K562 (cell line): ENCODE measurements around the gene GGT6. TPM values are rescaled to one million over a fixed set of nuclear protein-coding genes. Genes with fewer than 3 reads are reported as not detected.
A peak's percentile ranks its signal among the peaks of the same experiment; 100 is the strongest.

ENCODE experiments used
- ATAC-seq: fragments of 200-7000 bp; cut with Tn5 transposase; 3 replicates; pipeline ENCODE4 v1.9.1; 2020; ENCODE audit warnings: moderate library complexity
- BruUV-seq: library from RNA; stranded (reverse); fragments of 400-500 nt; replicated peaks from 2 replicates; lab custom pipeline; 2021; lab: Mats Ljungman, UMichigan
- CTCF ChIA-PET: fragments of 300-600 bp; formaldehyde crosslinking; extraction: SDS; loops from one replicate; lab custom pipeline; 2021; ENCODE audit warnings: low intra/inter-chr PET ratio; lab: Yijun Ruan, JAX
- POLR2A ChIA-PET: fragments of 300-600, 350-650 bp; sonication (Branson Sonifier 250); formaldehyde crosslinking; extraction: SDS; loops from one replicate; lab custom pipeline; 2021; ENCODE audit warnings: antibody characterized with exemption, inconsistent platforms; lab: Yijun Ruan, JAX
- DNase-seq, 4 experiments: peaks; one replicate each; pipeline versions ENCODE4 v3.0.0 to v3.0.0-alpha.2; 2011 to 2018; ENCODE audit warnings: low spot score in 3 of 4, mixed read lengths in 3 of 4; ENCODE audit errors: extremely low read depth in 1 of 4
- FAIRE-seq: peaks from 2 replicates; lab custom pipeline; 2011; peaks lifted over from hg19 to GRCh38; lab: Jason Lieb, UNC
- H2AFZ ChIP-seq: 2 replicates; pipeline ENCODE4 v1.6.0; 2011; ENCODE audit warnings: low read depth, low read length, control low read depth, inconsistent platforms
- H3K27ac ChIP-seq: fragments of 200-600 bp; 3 replicates; pipeline ENCODE4 v1.8.0; 2011; ENCODE audit warnings: low read depth, mild to moderate bottlenecking, control low read depth, inconsistent platforms, low read length, moderate library complexity, mixed read lengths; ENCODE audit errors: extremely low read depth
- H3K27me3 ChIP-seq, 2 experiments: fragments of 300-600 bp in 1 of 2; 2 replicates in 1 of 2; 3 replicates in 1 of 2; pipeline versions ENCODE4 v1.6.0 to v1.8.0; 2011; ENCODE audit warnings: inconsistent platforms in 2 of 2, low read length in 2 of 2, mild to moderate bottlenecking in 1 of 2, mixed read lengths in 1 of 2, moderate library complexity in 1 of 2; ENCODE audit not compliant: control insufficient read depth in 2 of 2, insufficient read depth in 2 of 2
- H3K36me3 ChIP-seq: fragments of 300-600 bp; 3 replicates; pipeline ENCODE4 v1.8.0; 2011; ENCODE audit warnings: mild to moderate bottlenecking, low read length, inconsistent platforms; ENCODE audit not compliant: control insufficient read depth, insufficient read depth
- H3K4me1 ChIP-seq, 2 experiments: fragments of 200-600 bp in 1 of 2; replicated peaks in 1 of 2; 2 replicates in 1 of 2; 3 replicates in 1 of 2; pipeline versions ENCODE4 v1.5.1 to v1.8.0; 2011; ENCODE audit warnings: inconsistent platforms in 2 of 2, low read length in 2 of 2, mild to moderate bottlenecking in 1 of 2, mixed read lengths in 1 of 2, moderate library complexity in 1 of 2; ENCODE audit not compliant: control insufficient read depth in 2 of 2, insufficient read depth in 2 of 2
- H3K4me2 ChIP-seq: 2 replicates; pipeline ENCODE4 v1.6.1; 2011; ENCODE audit warnings: low read length, control low read depth, inconsistent platforms, mixed read lengths; ENCODE audit not compliant: insufficient read depth
- H3K4me3 ChIP-seq: fragments of 200-600 bp; sonication (generic), shearing (Covaris generic); 2 replicates; pipeline ENCODE4 v1.5.1; 2016; ENCODE audit warnings: control low read depth, inconsistent platforms
- H3K79me2 ChIP-seq: fragments of 200-600 bp; 3 replicates; pipeline ENCODE4 v1.8.0; 2011; ENCODE audit warnings: low read length, inconsistent platforms; ENCODE audit not compliant: control insufficient read depth, insufficient read depth
- H3K9ac ChIP-seq, 2 experiments: 2 replicates each; pipeline versions ENCODE4 v1.6.0 to v1.6.1; 2011; ENCODE audit warnings: low read depth in 2 of 2, low read length in 2 of 2, control low read depth in 1 of 2, inconsistent platforms in 1 of 2, mild to moderate bottlenecking in 1 of 2, mixed read lengths in 1 of 2; ENCODE audit not compliant: insufficient read depth in 1 of 2
- H3K9me1 ChIP-seq: one replicate; pipeline ENCODE4 v1.6.0; 2011; ENCODE audit warnings: inconsistent platforms, mild to moderate bottlenecking, low read length, moderate library complexity; ENCODE audit not compliant: control insufficient read depth, insufficient read depth
- H3K9me3 ChIP-seq: replicated peaks from 2 replicates; pipeline ENCODE4 v1.5.1; 2011; ENCODE audit warnings: low read depth, low read length, inconsistent platforms; ENCODE audit not compliant: control insufficient read depth, insufficient read depth
- H4K20me1 ChIP-seq: replicated peaks from 2 replicates; pipeline ENCODE4 v1.6.1; 2011; ENCODE audit warnings: low read length, inconsistent platforms, mixed read lengths; ENCODE audit not compliant: control insufficient read depth, insufficient read depth
- ATF7 ChIP-seq: fragments of 450-650 bp; IDR thresholded peaks from 2 replicates; pipeline ENCODE4 v1.7.1; 2014; ENCODE audit warnings: mild to moderate bottlenecking, moderate library complexity
- CHD4 ChIP-seq: fragments of 200-600 bp; sonication (generic); IDR thresholded peaks from 3 replicates; pipeline ENCODE4 v1.6.1; 2012; ENCODE audit warnings: low read depth, mild to moderate bottlenecking, mixed read lengths, low read length, inconsistent platforms; ENCODE audit not compliant: insufficient read depth, insufficient replicate concordance, poor library complexity, severe bottlenecking
- GABPA ChIP-seq: fragments of 200-800 bp; sonication (Bioruptor generic); conservative IDR thresholded peaks from 2 replicates; pipeline ENCODE4 v1.6.1; 2016; ENCODE audit warnings: low read depth, missing genetic modification characterization, missing compliant biosample characterization
- HDAC1 ChIP-seq, 2 experiments: fragments of 450-650 bp; IDR thresholded peaks; 2 replicates each; pipeline ENCODE4 v1.6.1; 2016 to 2017; ENCODE audit warnings: inconsistent platforms in 1 of 2, mild to moderate bottlenecking in 1 of 2, moderate library complexity in 1 of 2
- KDM1A ChIP-seq, 2 experiments: fragments of 450-650 bp; IDR thresholded peaks; 2 replicates each; pipeline ENCODE4 v1.6.1; 2016; ENCODE audit warnings: mild to moderate bottlenecking in 2 of 2
- ZFP36 ChIP-seq: fragments of 150-350 bp; IDR thresholded peaks from 2 replicates; pipeline ENCODE4 v1.6.1; 2018; ENCODE audit warnings: low read length, low read depth; ENCODE audit not compliant: partially characterized antibody
- WGBS: fragments of 100-300 bp; shearing (Covaris generic); methylation state at CpG from one replicate; pipeline ENCODE4 v1.1.6; 2016; ENCODE audit warnings: low coverage, mixed read lengths; ENCODE audit not compliant: insufficient coverage; ENCODE audit errors: missing lambda C conversion rate; 5-methylcytosine and 5-hydroxymethylcytosine counted together
- in situ Hi-C: fragments of 300-500 bp; cut with MboI; formaldehyde crosslinking; loops from 4 replicates; pipeline ENCODE4 v1.15.0; 2018; ENCODE audit warnings: inconsistent platforms, mixed read lengths
- intact Hi-C: fragments of 100-400 bp; cut with micrococcal nuclease; formaldehyde crosslinking; loops from 2 replicates; pipeline ENCODE4 v1.14.2; 2022
- polyA plus RNA-seq, 8 experiments: library from polyadenylated mRNA; depleted of rRNA in 4 of 8; stranded (reverse) in 5 of 8; unstranded in 3 of 8; fragments of >200 nt; fragmentation: Nextera tagmentation in 2 of 8; fragmentation: Illumina TruSeq in 1 of 8; extraction: Ambion mirVana in 2 of 8; extraction: Trizol in 1 of 8; gene quantifications; 2 replicates each; pipeline versions ENCODE4 v1.2.1 to v1.2.3, GENCODE V29; 2011 to 2014; ENCODE audit warnings: inconsistent platforms in 1 of 8, missing spikeins in 1 of 8
- total RNA-seq, 7 experiments: library from RNA; depleted of rRNA in 6 of 7; stranded (reverse); fragments of >200 nt in 6 of 7; fragmentation: Illumina TruSeq in 2 of 7; extraction: Trizol in 2 of 7; gene quantifications; 2 replicates each; pipeline versions ENCODE4 v1.2.1 to v1.2.3, GENCODE V29; 2011 to 2021; ENCODE audit warnings: low replicate concordance in 1 of 7

Gene GGT6
- total and polyA plus RNA-seq, 9 of the 15 experiments (the other 6 are each of a cell fraction or from before 2014, with no cell fraction given) = 0.09 TPM; not detected in 8

GRCh38 chr17:4527134-4527533 lies 33.2 kb downstream of the GGT6 start:
- ChIA-PET CTCF (no interaction called here), POLR2A (interaction anchor here (0.6 to 0.9 kb wide), 2 partner anchors 9 to 49 kb away, joined by 3 to 4 read pairs; no protein-coding TSS in a partner anchor)
- FAIRE-seq = no peak
- Histone ChIP-seq H3K9ac (no peak overlapping the region), H2AFZ (no peak overlapping the region), H3K27ac (no peak overlapping the region), H3K27me3 (peaks cover 5 to 39% of the 10 kb centered on the region in 2 experiments; a peak in 4 of 5 replicates), H4K20me1 (peaks cover 3% of the 10 kb centered on the region; the same call in 1 of the 2 replicates), H3K36me3 (no peaks in the 10 kb centered on the region), H3K79me2 (no peaks in the 10 kb centered on the region), H3K9me1 (no peaks in the 10 kb centered on the region), H3K4me3 (no peak overlapping the region), H3K4me2 (no peak overlapping the region), H3K4me1 (peaks cover 0 to 5% of the 10 kb centered on the region in 2 experiments; a peak in 2 of 5 replicates), H3K9me3 (no peaks in the 10 kb centered on the region)
- no TSS peak for BruUV-seq
- WGBS = 5% methylated on average over 1 of the region's 1 CpG
- intact Hi-C loops = no loop called here
- no peak for DNase-seq
- in situ Hi-C loops = no loop called here
- ATAC-seq = no peak
- no peak for TF ChIP-seq HDAC1 (IDR thresholded peaks at IDR 0.05)
- TF ChIP-seq GABPA (tag) = no peak

- BruUV-seq = no TSS peak
- Histone ChIP-seq H3K27ac (no peak overlapping the region), H3K4me3 (no peak overlapping the region), H3K9me1 (no peaks in the 10 kb centered on the region), H3K9me3 (no peaks in the 10 kb centered on the region), H3K27me3 (peaks cover 7 to 50% of the 10 kb centered on the region in 2 experiments; a peak in 4 of 5 replicates), H3K4me1 (peaks cover 0 to 5% of the 10 kb centered on the region in 2 experiments; a peak in 2 of 5 replicates), H3K9ac (no peak overlapping the region), H3K79me2 (no peaks in the 10 kb centered on the region), H2AFZ (no peak overlapping the region), H3K4me2 (no peak overlapping the region), H4K20me1 (peaks cover 3% of the 10 kb centered on the region; the same call in 1 of the 2 replicates), H3K36me3 (no peaks in the 10 kb centered on the region)
- DNase-seq (no peak), FAIRE-seq (no peak), ATAC-seq (no peak)
- 0 out of 4 replicates have a peak, but pooled peaks of 1 of the 2 experiments have one; percentile 12 for TF ChIP-seq KDM1A (IDR thresholded peaks at IDR 0.05)
- peak; percentile 46 for TF ChIP-seq CHD4
- no peak for TF ChIP-seq ATF7
- peak; percentile 80 for TF ChIP-seq ZFP36
- intact Hi-C loops = no loop called here
- ChIA-PET CTCF (no interaction called here), POLR2A (interaction anchor here (0.6 to 1.1 kb wide), 3 partner anchors 16 to 36 kb away, joined by 3 to 4 read pairs (median 4); no protein-coding TSS in a partner anchor)
- 4% methylated on average over 7 of the region's 11 CpGs for WGBS
- in situ Hi-C loops = no loop called here
Measured at GRCh38 chr17:4525691-4526397, 34.5 kb downstream of the GGT6 start.
